ENCODE results near the gene RXFP2. TPM values are rescaled to one million over a fixed set of nuclear protein-coding genes. Genes with fewer than 3 reads are reported as not detected.
A peak's percentile ranks its signal among the peaks of the same experiment; 100 is the strongest.

RXFP2 gene
- total RNA-seq, 1 donor from 2014 or later = not detected

DNA sequence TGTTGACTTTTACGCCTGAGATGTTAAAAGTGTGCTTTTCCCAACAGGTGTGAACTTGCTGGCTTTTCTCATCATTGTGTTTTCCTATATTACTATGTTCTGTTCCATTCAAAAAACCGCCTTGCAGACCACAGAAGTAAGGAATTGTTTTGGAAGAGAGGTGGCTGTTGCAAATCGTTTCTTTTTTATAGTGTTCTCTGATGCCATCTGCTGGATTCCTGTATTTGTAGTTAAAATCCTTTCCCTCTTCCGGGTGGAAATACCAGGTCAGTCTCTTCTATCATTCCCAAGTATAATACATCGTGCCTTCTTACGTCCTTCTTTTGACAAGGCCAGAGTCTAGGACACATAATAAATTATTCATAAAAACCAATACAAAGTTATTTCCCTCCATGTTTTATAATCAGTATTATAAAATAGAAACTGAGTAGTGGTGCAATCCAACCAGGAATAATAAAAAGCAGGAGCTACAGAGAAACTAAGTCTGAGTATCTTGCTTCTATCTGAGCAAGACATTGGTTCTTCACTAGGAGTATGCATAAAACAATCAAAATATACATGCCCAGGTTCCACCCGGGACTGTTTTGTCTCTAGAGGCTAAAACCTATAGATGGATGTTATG lies 57.9 kb downstream of the RXFP2 start:
- Mint-ChIP-seq H3K27me3 (ENCODE audit: low read depth) (peaks cover 16% of the 10 kb centered on the region), H3K36me3 (ENCODE audit: low read depth) (no peaks in the 10 kb centered on the region), H3K4me3 (ENCODE audit: unreplicated experiment) (no peak overlapping the region), H3K4me1 (ENCODE audit: low read depth) (peaks cover 11% of the 10 kb centered on the region), H3K9me3 (ENCODE audit: low read depth) (no peaks in the 10 kb centered on the region), H3K27ac (ENCODE audit: unreplicated experiment) (no peak overlapping the region)
- no peak for DNase-seq (ENCODE audit: low spot score)
- TF ChIP-seq, protein P1, sequence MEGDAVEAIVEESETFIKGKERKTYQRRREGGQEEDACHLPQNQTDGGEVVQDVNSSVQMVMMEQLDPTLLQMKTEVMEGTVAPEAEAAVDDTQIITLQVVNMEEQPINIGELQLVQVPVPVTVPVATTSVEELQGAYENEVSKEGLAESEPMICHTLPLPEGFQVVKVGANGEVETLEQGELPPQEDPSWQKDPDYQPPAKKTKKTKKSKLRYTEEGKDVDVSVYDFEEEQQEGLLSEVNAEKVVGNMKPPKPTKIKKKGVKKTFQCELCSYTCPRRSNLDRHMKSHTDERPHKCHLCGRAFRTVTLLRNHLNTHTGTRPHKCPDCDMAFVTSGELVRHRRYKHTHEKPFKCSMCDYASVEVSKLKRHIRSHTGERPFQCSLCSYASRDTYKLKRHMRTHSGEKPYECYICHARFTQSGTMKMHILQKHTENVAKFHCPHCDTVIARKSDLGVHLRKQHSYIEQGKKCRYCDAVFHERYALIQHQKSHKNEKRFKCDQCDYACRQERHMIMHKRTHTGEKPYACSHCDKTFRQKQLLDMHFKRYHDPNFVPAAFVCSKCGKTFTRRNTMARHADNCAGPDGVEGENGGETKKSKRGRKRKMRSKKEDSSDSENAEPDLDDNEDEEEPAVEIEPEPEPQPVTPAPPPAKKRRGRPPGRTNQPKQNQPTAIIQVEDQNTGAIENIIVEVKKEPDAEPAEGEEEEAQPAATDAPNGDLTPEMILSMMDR (IDR thresholded peaks at IDR 0.05) = peak; percentile 86

DNA sequence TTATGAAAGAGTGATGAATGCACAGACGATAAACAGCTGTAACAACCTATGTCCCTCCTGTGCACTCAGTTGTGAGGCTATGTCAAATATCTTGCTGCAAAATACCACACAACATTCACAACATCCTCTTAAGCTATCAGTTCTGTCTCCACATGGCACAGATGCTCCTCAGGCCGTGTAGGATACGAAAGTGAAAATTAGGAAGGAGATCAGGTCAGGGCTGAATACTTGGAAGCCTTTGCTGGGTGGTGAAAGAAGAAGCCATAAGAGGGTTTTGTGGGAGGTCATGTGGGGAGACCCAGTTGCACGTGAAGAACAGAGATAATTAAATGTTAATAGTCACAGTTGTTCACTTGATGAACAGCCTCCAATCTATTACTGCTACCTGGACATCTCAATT lies 58.9 kb downstream of the RXFP2 start:
- no peaks in the 10 kb centered on the region for H3K9me3 Mint-ChIP-seq (ENCODE audit: low read depth)
- peaks cover 21% of the 10 kb centered on the region for H3K27me3 Mint-ChIP-seq (ENCODE audit: low read depth)
- no peaks in the 10 kb centered on the region for H3K36me3 Mint-ChIP-seq (ENCODE audit: low read depth)
- no peak overlapping the region for H3K27ac Mint-ChIP-seq (ENCODE audit: unreplicated experiment)
- H3K4me1 Mint-ChIP-seq (ENCODE audit: low read depth) = peaks cover 11% of the 10 kb centered on the region
- DNase-seq (ENCODE audit: low spot score) = no peak
- TF ChIP-seq, protein P1 (IDR thresholded peaks at IDR 0.05) = no peak
- H3K4me3 Mint-ChIP-seq (ENCODE audit: unreplicated experiment) = no peak overlapping the region

DNA sequence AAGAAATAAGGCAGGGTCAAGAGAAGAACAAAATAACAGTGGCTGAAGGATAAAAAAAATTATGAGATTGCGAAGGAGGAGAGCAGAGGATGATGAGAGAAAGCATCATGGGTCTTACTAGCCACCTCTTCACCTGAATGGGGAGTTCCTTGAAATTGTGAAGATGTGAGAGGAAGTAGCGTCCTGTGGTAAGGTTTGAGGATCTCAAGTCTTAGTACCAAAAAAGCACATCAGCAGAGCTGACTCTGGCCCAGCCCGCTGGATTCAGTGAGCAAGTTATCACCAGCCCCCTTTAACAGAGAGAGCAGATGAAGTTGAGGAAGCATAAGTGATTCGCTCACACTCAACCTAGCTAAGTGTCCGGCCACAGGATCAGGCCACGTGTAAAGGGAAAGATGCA lies 61.8 kb downstream of the RXFP2 start:
- no peaks in the 10 kb centered on the region for H3K36me3 Mint-ChIP-seq (ENCODE audit: low read depth)
- H3K4me3 Mint-ChIP-seq (ENCODE audit: unreplicated experiment) = no peak overlapping the region
- TF ChIP-seq, protein P1 (IDR thresholded peaks at IDR 0.05) = no peak
- H3K27me3 Mint-ChIP-seq (ENCODE audit: low read depth) = peaks cover 24% of the 10 kb centered on the region
- no peak for DNase-seq (ENCODE audit: low spot score)
- H3K27ac Mint-ChIP-seq (ENCODE audit: unreplicated experiment) = no peak overlapping the region
- peaks cover 3% of the 10 kb centered on the region for H3K4me1 Mint-ChIP-seq (ENCODE audit: low read depth)
- H3K9me3 Mint-ChIP-seq (ENCODE audit: low read depth) = no peaks in the 10 kb centered on the region

DNA sequence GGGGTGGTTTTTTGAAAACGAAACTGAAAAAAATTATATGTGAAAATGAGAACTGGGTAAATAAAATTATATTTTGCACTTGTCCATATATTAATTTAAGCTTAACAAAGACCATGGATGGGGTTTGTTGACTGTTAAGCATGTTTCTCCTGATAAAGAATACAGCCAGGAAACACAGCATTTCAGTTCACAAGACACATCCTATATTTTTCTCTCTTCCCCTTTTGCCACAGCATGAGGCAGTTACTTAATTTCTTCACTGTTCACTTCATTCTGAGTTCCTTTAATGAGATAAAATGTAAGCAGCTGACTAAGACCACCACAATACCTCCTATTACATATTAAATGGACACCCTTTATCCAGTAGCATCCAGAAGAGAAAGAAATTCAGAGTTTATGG lies 64.0 kb downstream of the RXFP2 start:
- no peaks in the 10 kb centered on the region for H3K9me3 Mint-ChIP-seq (ENCODE audit: low read depth)

DNA sequence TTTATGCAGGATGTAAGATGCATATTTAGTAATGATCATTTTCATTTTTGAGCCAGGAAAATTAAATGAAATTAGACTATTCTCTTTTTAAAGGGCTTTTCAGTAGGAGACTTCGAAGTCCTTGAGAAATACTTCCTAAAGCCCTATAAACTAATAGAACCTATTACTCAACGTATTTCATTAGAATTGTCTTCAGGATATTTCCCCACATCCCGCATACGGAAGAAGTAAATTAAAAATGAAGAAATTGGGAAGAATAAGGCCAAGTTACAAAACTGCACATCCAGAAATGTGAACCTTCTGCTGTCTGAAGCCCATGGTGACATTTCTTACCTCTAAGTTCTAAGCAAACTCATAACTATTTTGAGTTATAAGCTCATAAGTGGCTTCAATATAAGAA lies 66.5 kb downstream of the RXFP2 start:
- peaks cover 3% of the 10 kb centered on the region for H3K36me3 Mint-ChIP-seq (ENCODE audit: low read depth)
- H3K4me3 Mint-ChIP-seq (ENCODE audit: unreplicated experiment) = no peak overlapping the region
- H3K27ac Mint-ChIP-seq (ENCODE audit: unreplicated experiment) = no peak overlapping the region
- DNase-seq (ENCODE audit: low spot score) = no peak
- no peaks in the 10 kb centered on the region for H3K4me1 Mint-ChIP-seq (ENCODE audit: low read depth)
- peaks cover 29% of the 10 kb centered on the region for H3K27me3 Mint-ChIP-seq (ENCODE audit: low read depth)
- TF ChIP-seq, protein P1 (IDR thresholded peaks at IDR 0.05) = no peak
- H3K9me3 Mint-ChIP-seq (ENCODE audit: low read depth) = peaks cover 9% of the 10 kb centered on the region

More for the DNA sequence above, 64.0 kb downstream of the RXFP2 start:
- Mint-ChIP-seq H3K27me3 (ENCODE audit: low read depth) (peaks cover 34% of the 10 kb centered on the region), H3K4me1 (ENCODE audit: low read depth) (no peaks in the 10 kb centered on the region), H3K36me3 (ENCODE audit: low read depth) (no peaks in the 10 kb centered on the region), H3K27ac (ENCODE audit: unreplicated experiment) (no peak overlapping the region), H3K4me3 (ENCODE audit: unreplicated experiment) (no peak overlapping the region)
- no peak for DNase-seq (ENCODE audit: low spot score)
- TF ChIP-seq, protein P1 (IDR thresholded peaks at IDR 0.05) = no peak

Measured in chondrocyte (in vitro differentiated cells).